Measurements from ENCODE around the gene PRR30. TPM values are rescaled to one million over a fixed set of nuclear protein-coding genes. Genes with fewer than 3 reads are reported as not detected.

PRR30 gene
- total RNA-seq (2014; rRNA removed; shearing (Covaris generic); ENCODE audit: low replicate concordance) = not detected in 2 replicates

DNA sequence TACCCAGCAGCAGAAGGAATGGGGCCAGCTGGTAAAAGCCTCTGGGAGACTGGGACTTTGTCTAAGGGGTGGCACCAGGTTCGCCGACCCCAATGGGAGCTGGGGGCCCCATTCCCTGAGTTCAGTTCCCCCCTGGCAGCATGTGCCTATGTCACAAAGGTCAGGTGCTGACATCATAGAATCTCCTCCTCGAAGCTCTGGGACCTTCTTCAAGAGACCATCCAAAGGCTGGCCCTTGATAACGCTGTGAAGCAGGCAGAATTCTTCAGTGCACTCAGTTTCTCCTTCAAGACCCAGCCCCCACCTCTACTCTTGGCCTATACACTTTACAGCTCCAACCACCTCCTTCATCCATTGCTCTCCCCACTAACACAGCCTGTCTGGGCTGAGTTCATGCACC is at the start of gene PRR30:
Gene PRR30, minus strand, starts transcription at position 101 of the 400 bp plus-strand sequence. CDS start 1,081 bp downstream, outside the sequence.
- Histone ChIP-seq H3K4me2 (ENCODE audit: low read depth, low read length, poor library complexity, severe bottlenecking) (no peak within 1 kb of the TSS), H3K4me1 (ENCODE audit: low read length) (peaks cover 14% of the 10 kb centered on the region), H4K20me1 (ENCODE audit: insufficient read depth, low read depth, low read length) (no peaks in the 10 kb centered on the region), H3K27ac (ENCODE audit: low read length) (no peak within 1 kb of the TSS), H3K9me2 (replicated peaks; ENCODE audit: insufficient read depth, low read length) (no peaks in the 10 kb centered on the region), H3K9me3 (ENCODE audit: low read length) (peaks cover 2% of the 10 kb centered on the region; the same call in 1 of the 2 replicates), H2AFZ (ENCODE audit: low read length) (no peak within 1 kb of the TSS), H3K9ac (ENCODE audit: low read length) (no peak within 1 kb of the TSS; the same call in 1 of the 2 replicates), H3K79me2 (ENCODE audit: low read length) (peaks cover under 1% of the 10 kb centered on the region), H3K4me3 (ENCODE audit: low read length) (no peak within 1 kb of the TSS), H3K27me3 (ENCODE audit: low read length) (no peaks in the 10 kb centered on the region), H3K36me3 (ENCODE audit: insufficient read depth, low read length) (no peaks in the 10 kb centered on the region)
- no peak for DNase-seq

DNA sequence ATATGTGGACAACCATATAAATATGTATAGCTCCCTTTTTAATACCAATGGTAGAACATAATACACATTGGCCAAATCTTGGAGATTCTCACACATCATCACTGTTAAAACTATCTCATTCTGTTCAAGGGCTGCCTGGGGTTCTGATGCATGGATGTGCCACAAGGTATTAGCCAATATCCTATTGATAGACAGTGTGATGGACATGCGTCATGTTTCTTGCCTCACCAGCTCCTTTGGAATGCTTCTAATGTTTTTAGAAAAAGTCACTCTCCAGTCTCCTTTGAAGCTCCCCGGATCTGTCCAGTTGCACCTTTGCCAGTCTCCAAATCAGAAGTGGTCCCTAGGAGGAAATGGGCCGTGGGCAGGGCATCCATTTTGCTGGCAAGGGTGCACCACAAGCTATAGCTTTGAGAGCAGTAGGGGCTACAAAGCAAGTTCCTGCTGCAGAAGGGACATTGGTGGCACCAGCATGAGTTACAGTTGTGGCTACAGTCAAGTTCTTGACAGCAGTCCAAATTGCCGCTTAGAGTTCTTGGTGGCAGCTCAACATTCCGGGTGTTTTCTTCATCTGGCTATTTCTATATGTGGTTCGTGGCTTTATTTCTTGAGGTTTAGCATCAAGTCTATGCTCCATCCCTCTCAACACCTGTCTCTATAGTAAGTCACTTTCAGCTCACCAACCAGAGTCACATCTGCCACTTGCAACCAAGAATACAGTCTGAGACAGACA is 47.6 kb upstream of the PRR30 start:
- peaks cover 33% of the 10 kb centered on the region for H3K4me1 ChIP-seq (ENCODE audit: low read length)
- H3K79me2 ChIP-seq (ENCODE audit: low read length) = no peaks in the 10 kb centered on the region
- H3K4me2 ChIP-seq (ENCODE audit: low read depth, low read length, poor library complexity, severe bottlenecking) = no peak overlapping the region
- H3K9me2 ChIP-seq (replicated peaks; ENCODE audit: insufficient read depth, low read length) = no peaks in the 10 kb centered on the region
- no peaks in the 10 kb centered on the region for H3K36me3 ChIP-seq (ENCODE audit: insufficient read depth, low read length)
- H3K27me3 ChIP-seq (ENCODE audit: low read length) = no peaks in the 10 kb centered on the region; the same call in 1 of the 2 replicates
- H4K20me1 ChIP-seq (ENCODE audit: insufficient read depth, low read depth, low read length) = no peaks in the 10 kb centered on the region
- no peak overlapping the region for H3K27ac ChIP-seq (ENCODE audit: low read length)
- no peak overlapping the region for H3K4me3 ChIP-seq (ENCODE audit: low read length)
- no peaks in the 10 kb centered on the region for H3K9me3 ChIP-seq (ENCODE audit: low read length)
- no peak overlapping the region for H3K9ac ChIP-seq (ENCODE audit: low read length)
- no peak for DNase-seq
- H2AFZ ChIP-seq (ENCODE audit: low read length) = no peak overlapping the region

DNA sequence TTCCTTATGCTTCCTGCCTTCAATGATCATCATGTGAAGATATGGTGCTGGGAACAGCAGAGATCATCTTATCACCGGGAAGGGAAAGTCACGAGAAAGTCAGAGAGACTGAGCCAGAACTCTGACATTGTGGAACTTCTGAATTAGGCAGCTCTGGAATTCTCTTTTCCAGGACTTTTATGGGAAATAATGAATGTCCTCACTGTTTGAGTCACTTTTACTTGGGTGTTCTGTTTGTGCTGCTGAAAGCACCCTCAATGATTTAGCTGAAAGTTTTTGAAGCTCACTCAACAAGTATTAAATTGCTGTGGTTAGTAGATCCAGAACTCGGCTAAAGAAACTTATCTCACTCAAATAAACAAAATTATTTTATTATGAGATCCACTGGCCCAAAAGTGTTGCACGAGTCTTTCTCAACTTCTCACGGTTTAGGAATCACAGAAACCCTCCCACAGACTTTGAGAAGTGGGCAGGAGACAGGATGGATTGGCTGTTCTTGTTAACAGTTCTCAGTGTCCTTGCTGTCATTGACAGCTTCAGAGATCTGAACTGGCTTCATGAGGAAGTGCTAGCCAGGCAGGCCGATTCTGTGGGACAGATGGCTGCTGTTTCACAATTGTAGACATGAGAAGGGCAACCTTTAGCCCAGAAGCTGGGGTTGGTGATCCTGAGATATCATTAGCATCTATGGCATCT is 46.3 kb upstream of the PRR30 start:
- Histone ChIP-seq H3K36me3 (ENCODE audit: insufficient read depth, low read length) (no peaks in the 10 kb centered on the region), H3K4me1 (ENCODE audit: low read length) (peaks cover 22% of the 10 kb centered on the region), H2AFZ (ENCODE audit: low read length) (peak overlapping the region; percentile 69), H3K4me3 (ENCODE audit: low read length) (no peak overlapping the region), H3K79me2 (ENCODE audit: low read length) (no peaks in the 10 kb centered on the region), H4K20me1 (ENCODE audit: insufficient read depth, low read depth, low read length) (no peaks in the 10 kb centered on the region), H3K4me2 (ENCODE audit: low read depth, low read length, poor library complexity, severe bottlenecking) (peak overlapping the region; percentile 14), H3K9ac (ENCODE audit: low read length) (0 out of 2 replicates have a peak overlapping the region, but pooled peaks have one; percentile 21), H3K9me2 (replicated peaks; ENCODE audit: insufficient read depth, low read length) (no peaks in the 10 kb centered on the region), H3K27me3 (ENCODE audit: low read length) (no peaks in the 10 kb centered on the region; the same call in 1 of the 2 replicates), H3K27ac (ENCODE audit: low read length) (no peak overlapping the region), H3K9me3 (ENCODE audit: low read length) (no peaks in the 10 kb centered on the region)
- DNase-seq = peak; percentile 68

DNA sequence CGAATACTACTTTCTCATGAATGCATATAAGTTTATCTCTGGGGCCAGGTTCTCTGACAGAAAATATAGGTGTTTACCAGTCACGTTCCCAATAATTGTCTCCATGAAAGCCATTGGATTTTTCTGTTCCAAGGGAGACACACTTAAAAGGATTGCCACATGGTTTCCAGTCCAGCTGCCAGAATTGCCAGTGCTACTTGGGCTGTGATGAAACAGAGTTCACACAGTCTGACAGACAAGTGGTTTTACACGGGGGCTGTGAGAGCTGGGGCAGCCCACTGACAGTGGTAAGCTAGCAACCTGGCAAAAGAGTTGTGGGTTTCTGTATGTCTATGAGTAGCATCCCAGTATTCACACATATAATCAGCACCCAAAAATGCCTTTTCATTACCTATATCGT is 44.9 kb upstream of the PRR30 start:
- Histone ChIP-seq H3K4me2 (ENCODE audit: low read depth, low read length, poor library complexity, severe bottlenecking) (peak overlapping the region; percentile 44), H3K27me3 (ENCODE audit: low read length) (no peaks in the 10 kb centered on the region; the same call in 1 of the 2 replicates), H3K36me3 (ENCODE audit: insufficient read depth, low read length) (no peaks in the 10 kb centered on the region), H3K27ac (ENCODE audit: low read length) (no peak overlapping the region), H2AFZ (ENCODE audit: low read length) (peak overlapping the region; percentile 72; the same call in 1 of the 2 replicates), H3K4me3 (ENCODE audit: low read length) (no peak overlapping the region), H3K9me3 (ENCODE audit: low read length) (no peaks in the 10 kb centered on the region), H3K9me2 (replicated peaks; ENCODE audit: insufficient read depth, low read length) (no peaks in the 10 kb centered on the region), H3K9ac (ENCODE audit: low read length) (no peak overlapping the region), H3K4me1 (ENCODE audit: low read length) (peaks cover 30% of the 10 kb centered on the region), H3K79me2 (ENCODE audit: low read length) (no peaks in the 10 kb centered on the region), H4K20me1 (ENCODE audit: insufficient read depth, low read depth, low read length) (no peaks in the 10 kb centered on the region)
- no peak for DNase-seq

DNA sequence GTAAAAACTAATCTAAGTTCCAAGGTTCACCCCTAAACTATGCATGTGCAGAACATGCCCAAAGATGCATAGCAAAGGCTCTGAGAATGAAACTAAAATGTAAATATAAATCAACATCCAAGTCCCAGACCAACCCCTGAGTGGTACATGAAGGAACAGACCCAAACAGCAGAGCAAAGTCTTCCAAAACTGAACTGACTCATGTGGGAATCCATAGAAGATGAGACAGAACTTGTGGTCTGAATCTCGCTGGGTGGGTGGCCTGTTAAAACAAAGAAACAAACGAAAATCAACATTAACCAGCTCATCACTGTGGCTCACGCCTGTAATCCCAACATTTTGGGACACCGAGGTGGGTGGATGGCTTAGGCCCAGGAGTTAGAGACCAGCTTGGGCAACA is 43.1 kb upstream of the PRR30 start:
- no peaks in the 10 kb centered on the region for H3K79me2 ChIP-seq (ENCODE audit: low read length)
- no peak overlapping the region for H2AFZ ChIP-seq (ENCODE audit: low read length)
- H3K9me2 ChIP-seq (replicated peaks; ENCODE audit: insufficient read depth, low read length) = no peaks in the 10 kb centered on the region
- H3K4me1 ChIP-seq (ENCODE audit: low read length) = peaks cover 42% of the 10 kb centered on the region
- no peak overlapping the region for H3K27ac ChIP-seq (ENCODE audit: low read length)
- H3K27me3 ChIP-seq (ENCODE audit: low read length) = no peaks in the 10 kb centered on the region; the same call in 1 of the 2 replicates
- H3K4me2 ChIP-seq (ENCODE audit: low read depth, low read length, poor library complexity, severe bottlenecking) = no peak overlapping the region
- no peaks in the 10 kb centered on the region for H3K9me3 ChIP-seq (ENCODE audit: low read length)
- no peak for DNase-seq
- no peak overlapping the region for H3K4me3 ChIP-seq (ENCODE audit: low read length)
- H3K9ac ChIP-seq (ENCODE audit: low read length) = no peak overlapping the region
- no peaks in the 10 kb centered on the region for H4K20me1 ChIP-seq (ENCODE audit: insufficient read depth, low read depth, low read length)
- no peaks in the 10 kb centered on the region for H3K36me3 ChIP-seq (ENCODE audit: insufficient read depth, low read length)

DNA sequence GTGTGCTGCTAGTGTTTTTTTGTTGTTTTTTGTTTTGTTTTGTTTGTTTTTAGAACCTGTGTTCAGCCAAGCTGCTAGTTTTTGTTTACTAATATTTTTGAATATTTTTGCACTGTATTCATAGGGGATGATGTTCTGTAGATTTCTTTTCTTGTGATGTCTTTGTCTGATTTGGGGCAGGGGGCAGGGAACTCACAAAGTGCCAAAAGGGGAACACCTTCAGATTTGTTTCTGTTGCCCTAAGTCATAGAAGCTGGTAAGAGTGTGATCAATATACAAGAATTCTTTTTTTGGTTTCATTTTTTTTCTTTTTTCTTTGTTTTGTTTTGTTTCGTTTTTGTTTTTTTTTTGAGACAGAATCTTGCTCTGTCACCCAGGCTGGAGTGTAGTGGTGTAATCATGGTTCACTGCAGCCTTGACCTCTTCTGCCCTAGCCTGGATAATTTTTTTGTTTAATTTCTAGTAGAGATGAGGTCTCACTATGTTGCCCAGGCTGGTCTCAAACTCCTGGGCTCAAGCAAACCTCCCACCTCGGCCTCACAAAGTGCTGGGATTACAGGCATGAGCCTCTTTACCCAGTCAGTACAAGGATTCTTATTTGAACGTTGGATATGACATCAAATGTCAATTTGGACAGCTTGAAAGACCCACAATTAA is 40.3 kb upstream of the PRR30 start:
- peak overlapping the region; percentile 10 for H3K4me2 ChIP-seq (ENCODE audit: low read depth, low read length, poor library complexity, severe bottlenecking)

DNA sequence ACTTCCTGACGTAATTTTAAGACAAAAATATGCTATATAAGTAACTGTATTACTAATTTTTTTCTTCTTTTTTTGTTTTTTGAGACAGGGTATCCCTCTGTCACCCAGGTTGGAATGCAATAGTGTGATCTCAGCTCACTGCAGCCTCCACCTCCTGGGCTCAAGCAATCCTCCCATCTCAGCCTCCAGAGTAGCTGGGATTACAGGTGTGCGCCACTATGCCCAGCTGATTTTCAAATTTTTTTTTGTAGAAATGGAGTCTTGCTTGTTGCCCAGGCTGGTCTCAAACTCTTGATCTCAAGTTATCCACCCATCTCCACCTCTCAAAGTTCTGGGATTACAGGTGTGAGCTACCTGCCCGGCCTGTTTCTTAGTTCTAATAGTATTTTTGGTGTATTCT is 39.3 kb upstream of the PRR30 start:
- no peak for DNase-seq
- no peaks in the 10 kb centered on the region for H3K9me3 ChIP-seq (ENCODE audit: low read length)
- H3K9ac ChIP-seq (ENCODE audit: low read length) = no peak overlapping the region
- H3K36me3 ChIP-seq (ENCODE audit: insufficient read depth, low read length) = no peaks in the 10 kb centered on the region
- H3K27me3 ChIP-seq (ENCODE audit: low read length) = no peaks in the 10 kb centered on the region
- H2AFZ ChIP-seq (ENCODE audit: low read length) = no peak overlapping the region
- H3K9me2 ChIP-seq (replicated peaks; ENCODE audit: insufficient read depth, low read length) = no peaks in the 10 kb centered on the region
- H3K4me1 ChIP-seq (ENCODE audit: low read length) = peaks cover 45% of the 10 kb centered on the region
- H3K4me2 ChIP-seq (ENCODE audit: low read depth, low read length, poor library complexity, severe bottlenecking) = peak overlapping the region; percentile 10
- H3K79me2 ChIP-seq (ENCODE audit: low read length) = no peaks in the 10 kb centered on the region
- no peaks in the 10 kb centered on the region for H4K20me1 ChIP-seq (ENCODE audit: insufficient read depth, low read depth, low read length)
- no peak overlapping the region for H3K4me3 ChIP-seq (ENCODE audit: low read length)
- no peak overlapping the region for H3K27ac ChIP-seq (ENCODE audit: low read length)

More for the DNA sequence above, 40.3 kb upstream of the PRR30 start:
- Histone ChIP-seq H3K4me3 (ENCODE audit: low read length) (no peak overlapping the region), H3K27me3 (ENCODE audit: low read length) (no peaks in the 10 kb centered on the region; the same call in 1 of the 2 replicates), H3K27ac (ENCODE audit: low read length) (no peak overlapping the region), H3K9me2 (replicated peaks; ENCODE audit: insufficient read depth, low read length) (no peaks in the 10 kb centered on the region), H4K20me1 (ENCODE audit: insufficient read depth, low read depth, low read length) (no peaks in the 10 kb centered on the region), H3K4me1 (ENCODE audit: low read length) (peaks cover 47% of the 10 kb centered on the region), H3K79me2 (ENCODE audit: low read length) (no peaks in the 10 kb centered on the region), H3K9ac (ENCODE audit: low read length) (no peak overlapping the region), H2AFZ (ENCODE audit: low read length) (no peak overlapping the region), H3K36me3 (ENCODE audit: insufficient read depth, low read length) (no peaks in the 10 kb centered on the region), H3K9me3 (ENCODE audit: low read length) (no peaks in the 10 kb centered on the region)
- DNase-seq = no peak
